GM18511 (cell line): ENCODE data around the gene LRRC8A.
"Not testable (repeated sequence)": the region's sequence is repeated elsewhere in the genome, so short reads cannot be mapped to it uniquely, and the experiment has no call there.

ENCODE experiments used
- ATAC-seq: cut with Tn5 transposase; IDR thresholded peaks from one replicate; pipeline ENCODE4 v1.9.1; 2021; ENCODE audit warnings: mild to moderate bottlenecking, moderate library complexity; ENCODE audit not compliant: unreplicated experiment

The LRRC8A gene

DNA sequence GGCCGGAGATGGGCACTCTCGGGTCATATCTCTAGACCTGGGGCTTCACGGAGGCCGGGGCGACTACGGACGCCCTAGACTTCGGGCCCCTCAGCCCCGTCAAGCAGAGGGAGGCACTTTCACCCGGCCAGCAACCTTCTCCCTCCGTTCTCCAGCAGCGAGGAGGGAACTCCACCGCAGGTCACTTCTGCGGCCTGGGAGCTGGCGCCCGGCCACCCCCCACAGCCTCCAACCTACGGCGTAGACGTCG is 65.3 kb downstream of the LRRC8A start:
- no peak for ATAC-seq

DNA sequence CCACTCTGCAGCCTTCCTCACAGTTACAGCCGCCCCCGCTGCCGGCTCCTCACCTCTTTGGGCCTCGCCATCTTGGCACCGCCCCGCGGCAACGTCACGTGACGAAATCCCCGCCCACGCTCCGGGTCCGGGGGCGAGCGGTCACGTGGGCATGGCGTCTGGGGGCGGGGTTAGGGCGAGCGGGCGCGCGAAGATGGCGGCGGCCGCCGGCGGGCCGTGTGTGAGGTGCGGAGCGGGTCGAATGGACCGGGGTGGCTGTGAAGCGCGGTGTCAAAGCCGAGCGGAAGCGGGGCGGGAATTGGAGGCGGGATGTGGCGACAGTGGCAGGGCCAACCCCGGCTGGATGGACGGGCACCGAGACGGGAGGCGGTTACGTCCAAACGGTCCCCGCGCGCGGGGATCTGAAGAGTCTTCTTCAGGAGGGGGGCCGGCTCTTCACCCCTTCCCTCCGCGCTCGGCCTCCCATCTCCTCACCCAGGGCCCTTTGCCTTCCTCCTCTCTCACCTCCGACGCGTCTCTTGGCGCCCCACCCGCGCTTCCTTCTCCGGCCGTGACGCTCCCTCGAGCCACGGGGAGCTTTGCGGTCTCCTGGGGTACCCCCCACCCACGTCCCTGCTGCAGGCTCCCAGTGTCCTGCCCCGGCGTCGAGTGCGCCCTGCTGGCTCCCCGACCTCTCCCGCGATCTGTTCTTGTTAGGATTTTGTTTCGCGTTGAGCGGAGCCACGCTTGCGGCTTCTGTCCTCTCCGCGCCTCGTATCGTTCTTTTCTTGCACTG is 65.8 kb downstream of the LRRC8A start, which contains the start of the genes DOLK and NUP188:
DOLK (minus strand) TSS at position 77 of the 775 bp plus-strand sequence. CDS start 300 bp downstream, outside the sequence.
NUP188 (plus strand) TSS at position 173 of the 775 bp plus-strand sequence; CDS start at position 194, 21 bp downstream.
- peak; percentile 80 for ATAC-seq

DNA sequence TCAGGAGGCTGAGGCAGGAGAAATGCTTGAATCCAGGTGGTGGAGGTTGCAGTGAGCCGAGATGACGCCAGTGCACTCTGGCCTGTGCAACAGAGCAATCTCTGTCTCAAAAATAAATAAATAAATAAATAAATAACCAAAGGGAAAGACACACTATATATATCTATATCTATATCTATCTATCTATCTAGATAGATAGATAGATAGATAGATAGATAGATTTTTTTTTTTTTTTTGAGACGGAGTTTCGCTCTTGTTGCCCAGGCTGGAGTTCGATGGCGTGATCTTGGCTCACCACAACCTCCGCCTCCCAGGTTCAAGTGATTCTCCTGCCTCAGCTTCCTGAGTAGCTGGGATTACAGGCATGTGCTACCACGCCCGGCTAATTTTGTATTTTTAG is 79.5 kb downstream of the LRRC8A start:
- ATAC-seq, result not testable (repeated sequence)
